ENCODE results near the gene LSAMP.

The LSAMP gene

GRCh38 chr3:115876876-115877614, 568.2 kb downstream of the LSAMP start:
- H3K36me3 Mint-ChIP-seq: no peaks in the 10 kb centered on the region
- no peaks in the 10 kb centered on the region for H3K9me3 Mint-ChIP-seq
- no peak overlapping the region for H3K4me3 Mint-ChIP-seq
- H3K27me3 Mint-ChIP-seq: peaks cover 5% of the 10 kb centered on the region
- H3K4me1 Mint-ChIP-seq: no peaks in the 10 kb centered on the region
- no peak overlapping the region for H3K27ac Mint-ChIP-seq

- H3K27me3 Mint-ChIP-seq: peaks cover 5% of the 10 kb centered on the region
- no peaks in the 10 kb centered on the region for H3K4me1 Mint-ChIP-seq
- no peak overlapping the region for H3K27ac Mint-ChIP-seq
- H3K9me3 Mint-ChIP-seq: no peaks in the 10 kb centered on the region
- no peak overlapping the region for H3K4me3 Mint-ChIP-seq
- no peaks in the 10 kb centered on the region for H3K36me3 Mint-ChIP-seq
These were observed 569.8 kb downstream of the LSAMP start for GRCh38 chr3:115875460-115875859.

GRCh38 chr3:115871735-115872134, 573.6 kb downstream of the LSAMP start:
- H3K4me3 Mint-ChIP-seq: no peak overlapping the region
- no peaks in the 10 kb centered on the region for H3K36me3 Mint-ChIP-seq
- no peaks in the 10 kb centered on the region for H3K4me1 Mint-ChIP-seq
- peaks cover 11% of the 10 kb centered on the region for H3K27me3 Mint-ChIP-seq
- no peak overlapping the region for H3K27ac Mint-ChIP-seq
- H3K9me3 Mint-ChIP-seq: no peaks in the 10 kb centered on the region

GRCh38 chr3:115864911-115865310, 580.4 kb downstream of the LSAMP start:
- H3K4me1 Mint-ChIP-seq: no peaks in the 10 kb centered on the region
- H3K9me3 Mint-ChIP-seq: no peaks in the 10 kb centered on the region
- no peak overlapping the region for H3K4me3 Mint-ChIP-seq
- no peaks in the 10 kb centered on the region for H3K36me3 Mint-ChIP-seq
- no peak overlapping the region for H3K27ac Mint-ChIP-seq
- peaks cover 31% of the 10 kb centered on the region for H3K27me3 Mint-ChIP-seq

GRCh38 chr3:115862849-115863248, 582.4 kb downstream of the LSAMP start:
- H3K4me1 Mint-ChIP-seq: no peaks in the 10 kb centered on the region
- H3K27me3 Mint-ChIP-seq: peaks cover 42% of the 10 kb centered on the region
- H3K4me3 Mint-ChIP-seq: no peak overlapping the region
- H3K36me3 Mint-ChIP-seq: no peaks in the 10 kb centered on the region
- H3K27ac Mint-ChIP-seq: no peak overlapping the region
- no peaks in the 10 kb centered on the region for H3K9me3 Mint-ChIP-seq

GRCh38 chr3:115862099-115862498, 583.2 kb downstream of the LSAMP start:
- Mint-ChIP-seq H3K4me1 (no peaks in the 10 kb centered on the region), H3K27me3 (peaks cover 38% of the 10 kb centered on the region), H3K4me3 (no peak overlapping the region), H3K27ac (no peak overlapping the region), H3K9me3 (no peaks in the 10 kb centered on the region), H3K36me3 (no peaks in the 10 kb centered on the region)

- Mint-ChIP-seq H3K9me3 (no peaks in the 10 kb centered on the region), H3K27ac (no peak overlapping the region), H3K4me3 (no peak overlapping the region), H3K4me1 (no peaks in the 10 kb centered on the region), H3K36me3 (no peaks in the 10 kb centered on the region), H3K27me3 (peaks cover 35% of the 10 kb centered on the region)
These were observed 584.0 kb downstream of the LSAMP start for GRCh38 chr3:115861166-115861733.

GRCh38 chr3:115860766-115861165, 584.5 kb downstream of the LSAMP start:
- H3K4me3 Mint-ChIP-seq: no peak overlapping the region
- H3K27me3 Mint-ChIP-seq: peaks cover 34% of the 10 kb centered on the region
- H3K4me1 Mint-ChIP-seq: no peaks in the 10 kb centered on the region
- H3K36me3 Mint-ChIP-seq: no peaks in the 10 kb centered on the region
- no peak overlapping the region for H3K27ac Mint-ChIP-seq
- H3K9me3 Mint-ChIP-seq: no peaks in the 10 kb centered on the region

- no peaks in the 10 kb centered on the region for H3K4me1 Mint-ChIP-seq
- H3K27me3 Mint-ChIP-seq: peaks cover 32% of the 10 kb centered on the region
- no peaks in the 10 kb centered on the region for H3K36me3 Mint-ChIP-seq
- H3K9me3 Mint-ChIP-seq: no peaks in the 10 kb centered on the region
- H3K27ac Mint-ChIP-seq: no peak overlapping the region
- H3K4me3 Mint-ChIP-seq: no peak overlapping the region
These were observed 586.1 kb downstream of the LSAMP start for GRCh38 chr3:115859002-115859807.

- H3K27me3 Mint-ChIP-seq: peaks cover 32% of the 10 kb centered on the region
- H3K9me3 Mint-ChIP-seq: no peaks in the 10 kb centered on the region
- no peaks in the 10 kb centered on the region for H3K36me3 Mint-ChIP-seq
- H3K27ac Mint-ChIP-seq: no peak overlapping the region
- H3K4me1 Mint-ChIP-seq: no peaks in the 10 kb centered on the region
- H3K4me3 Mint-ChIP-seq: no peak overlapping the region
These were observed 587.7 kb downstream of the LSAMP start for GRCh38 chr3:115857518-115858136.

- peaks cover 30% of the 10 kb centered on the region for H3K27me3 Mint-ChIP-seq
- H3K27ac Mint-ChIP-seq: no peak overlapping the region
- H3K9me3 Mint-ChIP-seq: no peaks in the 10 kb centered on the region
- H3K4me1 Mint-ChIP-seq: no peaks in the 10 kb centered on the region
- no peaks in the 10 kb centered on the region for H3K36me3 Mint-ChIP-seq
- no peak overlapping the region for H3K4me3 Mint-ChIP-seq
These were observed 589.4 kb downstream of the LSAMP start for GRCh38 chr3:115855911-115856310.

- no peaks in the 10 kb centered on the region for H3K4me1 Mint-ChIP-seq
These were observed 592.2 kb downstream of the LSAMP start for GRCh38 chr3:115853104-115853503.

GRCh38 chr3:115852278-115852677, 593.0 kb downstream of the LSAMP start:
- no peak overlapping the region for H3K4me3 Mint-ChIP-seq
- H3K27ac Mint-ChIP-seq: no peak overlapping the region
- H3K4me1 Mint-ChIP-seq: no peaks in the 10 kb centered on the region
- H3K36me3 Mint-ChIP-seq: no peaks in the 10 kb centered on the region
- H3K9me3 Mint-ChIP-seq: no peaks in the 10 kb centered on the region
- H3K27me3 Mint-ChIP-seq: peaks cover 15% of the 10 kb centered on the region

More at GRCh38 chr3:115853104-115853503, 592.2 kb downstream of the LSAMP start:
- no peaks in the 10 kb centered on the region for H3K36me3 Mint-ChIP-seq
- no peaks in the 10 kb centered on the region for H3K9me3 Mint-ChIP-seq
- no peak overlapping the region for H3K4me3 Mint-ChIP-seq
- H3K27me3 Mint-ChIP-seq: peaks cover 17% of the 10 kb centered on the region
- H3K27ac Mint-ChIP-seq: no peak overlapping the region

- Mint-ChIP-seq H3K9me3 (no peaks in the 10 kb centered on the region), H3K27ac (no peak overlapping the region), H3K36me3 (no peaks in the 10 kb centered on the region), H3K27me3 (peaks cover 15% of the 10 kb centered on the region), H3K4me3 (no peak overlapping the region), H3K4me1 (no peaks in the 10 kb centered on the region)
These were observed 593.7 kb downstream of the LSAMP start for GRCh38 chr3:115851571-115851970.

GRCh38 chr3:115848641-115849040, 596.6 kb downstream of the LSAMP start:
- no peaks in the 10 kb centered on the region for H3K4me1 Mint-ChIP-seq
- H3K4me3 Mint-ChIP-seq: no peak overlapping the region

GRCh38 chr3:115845986-115846385, 599.3 kb downstream of the LSAMP start:
- Mint-ChIP-seq H3K36me3 (no peaks in the 10 kb centered on the region), H3K27me3 (peaks cover 2% of the 10 kb centered on the region), H3K4me1 (no peaks in the 10 kb centered on the region), H3K27ac (no peak overlapping the region), H3K9me3 (no peaks in the 10 kb centered on the region), H3K4me3 (no peak overlapping the region)

More at GRCh38 chr3:115848641-115849040, 596.6 kb downstream of the LSAMP start:
- Mint-ChIP-seq H3K36me3 (no peaks in the 10 kb centered on the region), H3K9me3 (no peaks in the 10 kb centered on the region), H3K27me3 (peaks cover 11% of the 10 kb centered on the region), H3K27ac (no peak overlapping the region)
